GM18498 (cell line): ENCODE results near the gene RNF115.
"Not testable (repeated sequence)": the region's sequence is repeated elsewhere in the genome, so short reads cannot be mapped to it uniquely, and the experiment has no call there.

Source experiments
- ATAC-seq: cut with Tn5 transposase; IDR thresholded peaks from one replicate; pipeline ENCODE4 v1.9.1; 2021; ENCODE audit warnings: mild to moderate bottlenecking, moderate library complexity; ENCODE audit not compliant: unreplicated experiment

The RNF115 gene

GRCh38 chr1:145747398-145748247 lies 76.3 kb downstream of the RNF115 start:
- ATAC-seq = no peak

GRCh38 chr1:145740269-145740668 lies 83.6 kb downstream of the RNF115 start:
- ATAC-seq = no peak

GRCh38 chr1:145736191-145736590 lies 87.7 kb downstream of the RNF115 start:
- ATAC-seq = no peak

GRCh38 chr1:145730900-145731299 lies 93.0 kb downstream of the RNF115 start:
- no peak for ATAC-seq

GRCh38 chr1:145730467-145730866 lies 93.4 kb downstream of the RNF115 start:
- no peak for ATAC-seq

GRCh38 chr1:145729666-145730436 lies 94.0 kb downstream of the RNF115 start:
- no peak for ATAC-seq

- ATAC-seq = no peak
Measured at GRCh38 chr1:145729196-145729595, 94.7 kb downstream of the RNF115 start.

GRCh38 chr1:145726193-145726592 lies 97.7 kb downstream of the RNF115 start:
- not testable (repeated sequence) for ATAC-seq

GRCh38 chr1:145720878-145721671 lies 102.8 kb downstream of the RNF115 start:
- peak; percentile 62 for ATAC-seq

GRCh38 chr1:145720556-145720877 lies 103.4 kb downstream of the RNF115 start:
- ATAC-seq = no peak

- no peak for ATAC-seq
Measured at GRCh38 chr1:145719230-145720079, 104.4 kb downstream of the RNF115 start, which contains the start of gene CD160. CD160 (plus strand) TSS chr1:145719499; CDS start chr1:145728328, 8,829 bp downstream.

- not testable (repeated sequence) for ATAC-seq
Measured at GRCh38 chr1:145718465-145718864, 105.4 kb downstream of the RNF115 start.

GRCh38 chr1:145717833-145718232 lies 106.1 kb downstream of the RNF115 start:
- ATAC-seq = no peak

GRCh38 chr1:145716641-145717345 lies 107.1 kb downstream of the RNF115 start:
- no peak for ATAC-seq

- ATAC-seq = no peak
Measured at GRCh38 chr1:145714524-145715111, 109.3 kb downstream of the RNF115 start.

GRCh38 chr1:145711213-145711651 lies 112.7 kb downstream of the RNF115 start:
- ATAC-seq = no peak

- no peak for ATAC-seq
Measured at GRCh38 chr1:145710291-145711027, 113.4 kb downstream of the RNF115 start.

- no peak for ATAC-seq
Measured at GRCh38 chr1:145708063-145708462, 115.8 kb downstream of the RNF115 start.
